ENCODE results near the gene WSB1.
"Not testable (repeated sequence)": the region's sequence is repeated elsewhere in the genome, so short reads cannot be mapped to it uniquely, and the experiment has no call there.

The WSB1 gene

GRCh38 chr17:27323538-27324215 lies 29.8 kb downstream of the WSB1 start:
- Mint-ChIP-seq H3K27me3 (no peaks in the 10 kb centered on the region), H3K4me3 (no peak overlapping the region), H3K4me1 (peaks cover 11% of the 10 kb centered on the region), H3K9me3 (no peaks in the 10 kb centered on the region), H3K27ac (ENCODE audit: low read depth) (no peak overlapping the region), H3K36me3 (ENCODE audit: insufficient read depth) (peaks cover 2% of the 10 kb centered on the region)
- no peak for ATAC-seq (replicated peaks; ENCODE audit: extremely low read depth, poor library complexity, severe bottlenecking)
- DNase-seq (ENCODE audit: low spot score in 2 of 2) = no peak

DNA sequence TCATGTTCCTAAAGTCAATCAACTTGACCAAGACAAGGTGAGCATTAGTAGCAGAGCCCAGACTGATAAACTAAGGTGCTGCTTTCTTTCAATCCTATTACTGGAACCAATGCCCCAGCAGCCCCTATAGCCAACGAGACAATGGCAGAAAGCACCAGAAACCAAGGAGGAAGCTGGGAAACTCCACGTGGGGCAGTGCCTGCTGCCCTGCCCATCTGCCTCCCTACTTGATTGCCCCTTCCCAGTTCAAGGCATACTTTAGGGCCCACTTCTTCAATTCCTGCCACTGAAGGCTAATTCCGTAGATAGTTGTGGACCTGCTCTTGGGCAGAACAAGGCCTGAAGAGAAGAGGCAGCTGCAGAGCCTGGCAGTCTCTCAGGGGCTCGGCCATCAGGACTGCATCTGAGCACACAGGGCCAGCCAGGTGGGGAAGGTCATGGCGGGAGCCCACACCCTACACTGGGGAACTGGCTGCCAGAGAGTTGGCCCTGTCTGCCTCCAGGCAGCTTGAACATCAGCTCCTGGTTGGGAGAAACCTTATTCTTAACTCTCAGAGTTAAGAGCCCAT lies 30.9 kb downstream of the WSB1 start:
- Mint-ChIP-seq H3K9me3 (no peaks in the 10 kb centered on the region), H3K4me3 (no peak overlapping the region), H3K27ac (ENCODE audit: low read depth) (no peak overlapping the region), H3K36me3 (ENCODE audit: insufficient read depth) (peaks cover 2% of the 10 kb centered on the region), H3K27me3 (no peaks in the 10 kb centered on the region), H3K4me1 (peaks cover 8% of the 10 kb centered on the region)
- ATAC-seq (replicated peaks; ENCODE audit: extremely low read depth, poor library complexity, severe bottlenecking) = no peak
- DNase-seq (ENCODE audit: low spot score in 2 of 2) = no peak

- Mint-ChIP-seq H3K4me3 (no peak overlapping the region), H3K27me3 (no peaks in the 10 kb centered on the region), H3K9me3 (no peaks in the 10 kb centered on the region), H3K36me3 (ENCODE audit: insufficient read depth) (peaks cover 4% of the 10 kb centered on the region), H3K4me1 (no peaks in the 10 kb centered on the region), H3K27ac (ENCODE audit: low read depth) (no peak overlapping the region)
- DNase-seq (ENCODE audit: low spot score in 2 of 2) (no peak), ATAC-seq (replicated peaks; ENCODE audit: extremely low read depth, poor library complexity, severe bottlenecking) (no peak)
Observed at GRCh38 chr17:27326051-27326450, 32.1 kb downstream of the WSB1 start.

DNA sequence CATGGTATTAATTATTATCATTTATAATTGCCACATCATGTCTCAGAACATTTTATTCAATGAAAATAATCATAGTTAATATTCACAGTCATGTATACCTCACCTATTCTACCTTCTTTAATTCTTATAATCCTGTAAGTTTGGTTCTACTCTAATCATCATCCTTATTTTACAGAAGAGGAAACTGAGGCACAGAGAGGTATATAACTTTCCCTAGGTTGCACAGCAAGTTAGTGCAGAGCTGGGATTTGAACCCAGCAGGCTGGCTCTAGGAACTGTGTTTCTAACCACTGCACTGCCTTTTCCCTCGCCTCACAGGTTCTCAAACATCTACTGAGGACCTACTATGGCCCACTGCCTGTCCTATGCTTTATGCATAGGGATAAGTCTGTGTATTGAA lies 32.7 kb downstream of the WSB1 start:
- peaks cover 4% of the 10 kb centered on the region for H3K36me3 Mint-ChIP-seq (ENCODE audit: insufficient read depth)
- DNase-seq (ENCODE audit: low spot score in 2 of 2) (no peak), ATAC-seq (replicated peaks; ENCODE audit: extremely low read depth, poor library complexity, severe bottlenecking) (no peak)
- no peak overlapping the region for H3K4me3 Mint-ChIP-seq
- H3K9me3 Mint-ChIP-seq = no peaks in the 10 kb centered on the region
- H3K4me1 Mint-ChIP-seq = peaks cover under 1% of the 10 kb centered on the region
- H3K27me3 Mint-ChIP-seq = no peaks in the 10 kb centered on the region
- H3K27ac Mint-ChIP-seq (ENCODE audit: low read depth) = no peak overlapping the region

- no peaks in the 10 kb centered on the region for H3K9me3 Mint-ChIP-seq
- no peaks in the 10 kb centered on the region for H3K27me3 Mint-ChIP-seq
- ATAC-seq (replicated peaks; ENCODE audit: extremely low read depth, poor library complexity, severe bottlenecking) (no peak), DNase-seq (ENCODE audit: low spot score in 2 of 2) (no peak)
- no peak overlapping the region for H3K27ac Mint-ChIP-seq (ENCODE audit: low read depth)
- H3K4me3 Mint-ChIP-seq = no peak overlapping the region
- peaks cover 8% of the 10 kb centered on the region for H3K4me1 Mint-ChIP-seq
- peaks cover 2% of the 10 kb centered on the region for H3K36me3 Mint-ChIP-seq (ENCODE audit: insufficient read depth)
Observed at GRCh38 chr17:27327397-27327796, 33.5 kb downstream of the WSB1 start.

DNA sequence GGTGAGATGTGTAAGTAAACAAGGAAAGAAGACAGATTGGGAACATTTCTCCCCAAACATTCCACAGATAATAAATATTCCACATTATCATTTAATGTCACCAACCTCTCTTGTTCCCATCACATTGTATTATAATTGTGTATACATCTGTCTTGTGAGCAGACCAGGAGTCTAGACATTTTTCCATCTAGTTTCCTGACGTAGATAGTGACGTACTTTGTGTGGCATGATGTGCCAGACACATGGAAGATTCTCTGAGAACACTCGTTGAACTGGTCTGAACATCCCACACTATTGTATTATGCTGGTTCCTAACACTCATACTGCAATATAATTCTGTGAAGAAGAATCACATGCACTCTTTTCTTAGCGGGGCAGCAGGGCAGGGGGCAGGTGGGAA lies 34.0 kb downstream of the WSB1 start:
- no peak overlapping the region for H3K4me3 Mint-ChIP-seq
- H3K27ac Mint-ChIP-seq (ENCODE audit: low read depth) = no peak overlapping the region
- no peaks in the 10 kb centered on the region for H3K9me3 Mint-ChIP-seq
- DNase-seq (ENCODE audit: low spot score in 2 of 2) (no peak), ATAC-seq (replicated peaks; ENCODE audit: extremely low read depth, poor library complexity, severe bottlenecking) (no peak)
- no peaks in the 10 kb centered on the region for H3K27me3 Mint-ChIP-seq
- H3K36me3 Mint-ChIP-seq (ENCODE audit: insufficient read depth) = peaks cover 2% of the 10 kb centered on the region
- peaks cover 12% of the 10 kb centered on the region for H3K4me1 Mint-ChIP-seq

- H3K4me1 Mint-ChIP-seq = peaks cover 18% of the 10 kb centered on the region
- H3K9me3 Mint-ChIP-seq; ATAC-seq (replicated peaks; ENCODE audit: extremely low read depth, poor library complexity, severe bottlenecking); H3K4me3 Mint-ChIP-seq; H3K27me3 Mint-ChIP-seq; H3K36me3 Mint-ChIP-seq (ENCODE audit: insufficient read depth); H3K27ac Mint-ChIP-seq (ENCODE audit: low read depth); DNase-seq (ENCODE audit: low spot score in 2 of 2): not testable (repeated sequence)
Observed at GRCh38 chr17:27328686-27329085, 34.8 kb downstream of the WSB1 start.

GRCh38 chr17:27329146-27329805 lies 35.4 kb downstream of the WSB1 start:
- H3K27me3 Mint-ChIP-seq = no peaks in the 10 kb centered on the region
- no peak for DNase-seq (ENCODE audit: low spot score in 2 of 2)
- peaks cover 23% of the 10 kb centered on the region for H3K4me1 Mint-ChIP-seq
- H3K9me3 Mint-ChIP-seq = no peaks in the 10 kb centered on the region
- no peak overlapping the region for H3K27ac Mint-ChIP-seq (ENCODE audit: low read depth)
- no peak for ATAC-seq (replicated peaks; ENCODE audit: extremely low read depth, poor library complexity, severe bottlenecking)
- H3K4me3 Mint-ChIP-seq = no peak overlapping the region
- H3K36me3 Mint-ChIP-seq (ENCODE audit: insufficient read depth) = peaks cover 2% of the 10 kb centered on the region

- DNase-seq (ENCODE audit: low spot score in 2 of 2) (no peak), ATAC-seq (replicated peaks; ENCODE audit: extremely low read depth, poor library complexity, severe bottlenecking) (no peak)
- Mint-ChIP-seq H3K27me3 (no peaks in the 10 kb centered on the region), H3K9me3 (no peaks in the 10 kb centered on the region), H3K4me3 (peak overlapping the region; percentile 75), H3K4me1 (peaks cover 23% of the 10 kb centered on the region), H3K27ac (ENCODE audit: low read depth) (peak overlapping the region; percentile 88), H3K36me3 (ENCODE audit: insufficient read depth) (peaks cover 2% of the 10 kb centered on the region)
Observed at GRCh38 chr17:27332047-27332393, 38.1 kb downstream of the WSB1 start.

- Mint-ChIP-seq H3K4me1 (peaks cover 23% of the 10 kb centered on the region), H3K9me3 (no peaks in the 10 kb centered on the region), H3K27me3 (no peaks in the 10 kb centered on the region), H3K27ac (ENCODE audit: low read depth) (peak overlapping the region; percentile 88), H3K4me3 (peak overlapping the region; percentile 75), H3K36me3 (ENCODE audit: insufficient read depth) (peaks cover 2% of the 10 kb centered on the region)
- DNase-seq (ENCODE audit: low spot score in 2 of 2) (peak; percentile 79 to 80), ATAC-seq (replicated peaks; ENCODE audit: extremely low read depth, poor library complexity, severe bottlenecking) (peak; percentile 88)
Observed at GRCh38 chr17:27332485-27333409, 38.8 kb downstream of the WSB1 start.

GRCh38 chr17:27333410-27333980 lies 39.6 kb downstream of the WSB1 start:
- Mint-ChIP-seq H3K36me3 (ENCODE audit: insufficient read depth) (peaks cover 2% of the 10 kb centered on the region), H3K27ac (ENCODE audit: low read depth) (peak overlapping the region; percentile 88), H3K9me3 (no peaks in the 10 kb centered on the region), H3K4me1 (peaks cover 23% of the 10 kb centered on the region), H3K27me3 (no peaks in the 10 kb centered on the region), H3K4me3 (peak overlapping the region; percentile 75)
- no peak for ATAC-seq (replicated peaks; ENCODE audit: extremely low read depth, poor library complexity, severe bottlenecking)
- DNase-seq (ENCODE audit: low spot score in 2 of 2) = no peak

DNA sequence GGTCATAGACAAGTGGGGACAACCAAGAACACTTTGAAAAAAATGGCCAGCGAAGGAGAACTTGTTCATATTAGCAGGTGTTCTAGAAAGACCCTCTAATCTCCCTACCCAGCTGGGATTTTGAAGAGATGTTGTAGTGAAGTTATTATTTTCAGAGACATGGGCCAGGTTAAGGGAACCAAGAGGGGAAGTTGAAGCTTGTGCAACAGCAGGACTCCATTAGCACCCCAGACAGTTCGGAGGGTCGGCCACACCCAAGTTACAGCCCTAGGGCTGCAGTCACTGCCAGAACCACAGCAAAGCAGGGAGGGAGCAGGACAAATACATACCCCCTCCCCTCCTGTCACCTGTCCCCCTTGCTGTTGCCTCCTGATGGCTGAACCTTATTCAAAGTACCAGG lies 42.3 kb downstream of the WSB1 start:
- H3K27ac Mint-ChIP-seq (ENCODE audit: low read depth) = no peak overlapping the region
- H3K9me3 Mint-ChIP-seq = no peaks in the 10 kb centered on the region

More for the DNA sequence above, 42.3 kb downstream of the WSB1 start:
- no peak overlapping the region for H3K4me3 Mint-ChIP-seq
- peaks cover 2% of the 10 kb centered on the region for H3K36me3 Mint-ChIP-seq (ENCODE audit: insufficient read depth)
- H3K4me1 Mint-ChIP-seq = peaks cover 23% of the 10 kb centered on the region
- H3K27me3 Mint-ChIP-seq = no peaks in the 10 kb centered on the region
- ATAC-seq (replicated peaks; ENCODE audit: extremely low read depth, poor library complexity, severe bottlenecking) = no peak
- no peak for DNase-seq (ENCODE audit: low spot score in 2 of 2)
